NCI-H2196 (cell line): ENCODE measurements around the gene MAP3K5.
"Not testable (repeated sequence)": the region's sequence is repeated elsewhere in the genome, so short reads cannot be mapped to it uniquely, and the experiment has no call there.

Experiments
- DNase-seq: peaks from one replicate; lab custom pipeline; 2025; ENCODE audit not compliant: unreplicated experiment; lab: John Stamatoyannopoulos, UW

The MAP3K5 gene, protein sequence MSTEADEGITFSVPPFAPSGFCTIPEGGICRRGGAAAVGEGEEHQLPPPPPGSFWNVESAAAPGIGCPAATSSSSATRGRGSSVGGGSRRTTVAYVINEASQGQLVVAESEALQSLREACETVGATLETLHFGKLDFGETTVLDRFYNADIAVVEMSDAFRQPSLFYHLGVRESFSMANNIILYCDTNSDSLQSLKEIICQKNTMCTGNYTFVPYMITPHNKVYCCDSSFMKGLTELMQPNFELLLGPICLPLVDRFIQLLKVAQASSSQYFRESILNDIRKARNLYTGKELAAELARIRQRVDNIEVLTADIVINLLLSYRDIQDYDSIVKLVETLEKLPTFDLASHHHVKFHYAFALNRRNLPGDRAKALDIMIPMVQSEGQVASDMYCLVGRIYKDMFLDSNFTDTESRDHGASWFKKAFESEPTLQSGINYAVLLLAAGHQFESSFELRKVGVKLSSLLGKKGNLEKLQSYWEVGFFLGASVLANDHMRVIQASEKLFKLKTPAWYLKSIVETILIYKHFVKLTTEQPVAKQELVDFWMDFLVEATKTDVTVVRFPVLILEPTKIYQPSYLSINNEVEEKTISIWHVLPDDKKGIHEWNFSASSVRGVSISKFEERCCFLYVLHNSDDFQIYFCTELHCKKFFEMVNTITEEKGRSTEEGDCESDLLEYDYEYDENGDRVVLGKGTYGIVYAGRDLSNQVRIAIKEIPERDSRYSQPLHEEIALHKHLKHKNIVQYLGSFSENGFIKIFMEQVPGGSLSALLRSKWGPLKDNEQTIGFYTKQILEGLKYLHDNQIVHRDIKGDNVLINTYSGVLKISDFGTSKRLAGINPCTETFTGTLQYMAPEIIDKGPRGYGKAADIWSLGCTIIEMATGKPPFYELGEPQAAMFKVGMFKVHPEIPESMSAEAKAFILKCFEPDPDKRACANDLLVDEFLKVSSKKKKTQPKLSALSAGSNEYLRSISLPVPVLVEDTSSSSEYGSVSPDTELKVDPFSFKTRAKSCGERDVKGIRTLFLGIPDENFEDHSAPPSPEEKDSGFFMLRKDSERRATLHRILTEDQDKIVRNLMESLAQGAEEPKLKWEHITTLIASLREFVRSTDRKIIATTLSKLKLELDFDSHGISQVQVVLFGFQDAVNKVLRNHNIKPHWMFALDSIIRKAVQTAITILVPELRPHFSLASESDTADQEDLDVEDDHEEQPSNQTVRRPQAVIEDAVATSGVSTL (N-terminal part only)

DNA sequence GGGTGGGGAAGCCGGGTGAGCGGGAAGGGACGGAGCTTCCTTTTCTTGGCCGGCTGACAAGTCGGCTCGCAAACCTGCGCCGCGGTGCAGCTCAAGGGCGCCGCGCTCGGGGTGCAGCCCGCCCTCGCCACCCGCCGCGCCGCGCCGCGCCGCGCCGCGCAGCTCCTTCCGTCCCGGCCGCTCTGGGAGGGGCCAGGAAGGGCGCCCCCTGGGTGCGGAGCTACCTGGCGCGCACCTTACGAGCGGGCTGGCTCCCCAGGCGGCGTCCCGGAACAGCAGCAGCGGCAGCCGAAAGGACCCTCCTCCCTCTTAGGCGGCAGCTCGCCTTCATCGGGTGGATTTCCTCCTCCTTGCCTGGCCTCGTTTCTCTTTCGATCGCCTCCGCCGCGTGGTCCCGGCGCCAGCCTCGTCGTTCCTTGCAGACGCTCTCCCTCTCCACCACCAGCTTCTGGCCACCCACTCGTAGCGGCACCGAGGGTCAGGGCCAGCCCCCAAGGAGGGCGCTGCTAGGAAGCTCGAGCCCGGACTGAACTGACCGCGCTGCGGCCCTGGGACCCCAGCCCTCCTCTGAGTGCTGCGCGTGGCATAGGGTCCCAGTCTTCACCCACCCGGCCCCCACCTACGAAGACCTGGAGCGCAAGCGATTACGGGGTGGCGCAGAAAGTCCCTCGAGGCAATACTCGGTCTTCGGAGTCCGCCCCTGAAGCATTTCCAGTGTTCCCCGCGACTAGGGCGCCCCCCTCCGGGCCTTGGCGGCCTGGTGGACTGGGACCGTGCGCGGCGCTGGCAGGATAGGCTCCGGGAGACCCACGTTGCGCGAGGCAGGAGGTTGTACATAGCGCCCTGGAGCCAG is at the start of gene MAP3K5:
TSS of gene MAP3K5 (minus strand) at position 68 of the 853 bp plus-strand sequence. CDS start 320 bp downstream, outside the sequence.
- DNase-seq: peak; percentile 93

DNA sequence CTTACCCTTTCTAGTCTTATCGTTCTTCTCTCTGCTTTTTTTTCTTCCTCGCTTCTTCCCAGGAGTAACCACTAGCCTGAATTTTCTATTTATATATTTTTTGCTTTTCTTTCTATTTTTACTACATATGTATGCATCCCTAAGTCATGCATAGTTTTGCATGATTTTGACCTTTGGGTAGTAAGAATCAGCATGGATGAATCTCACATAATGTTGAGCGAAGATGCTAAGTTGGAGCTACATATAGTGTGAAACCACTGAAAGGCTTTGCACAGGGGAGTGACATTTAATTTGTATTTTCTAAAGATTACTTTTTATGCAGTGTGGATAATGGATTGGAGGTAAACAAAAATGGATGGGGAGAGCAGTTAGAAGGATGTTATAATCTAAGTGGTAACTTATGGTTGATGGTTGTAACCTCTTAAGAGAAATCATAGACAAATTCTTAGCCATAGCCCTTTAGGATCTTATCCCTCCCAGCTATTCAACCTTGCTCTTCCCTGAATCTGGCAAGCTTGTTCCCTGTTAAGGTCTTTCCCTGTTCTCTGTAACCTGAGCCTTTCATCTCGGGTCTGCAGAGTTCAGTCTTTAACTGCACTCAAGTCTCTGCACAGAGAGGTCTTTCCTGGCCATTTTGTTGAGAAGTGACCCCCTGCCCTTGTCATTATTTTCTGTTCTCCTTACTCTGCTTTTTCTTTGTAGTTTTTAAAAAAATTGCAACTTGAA is 48.2 kb upstream of the MAP3K5 start:
- DNase-seq: no peak

DNA sequence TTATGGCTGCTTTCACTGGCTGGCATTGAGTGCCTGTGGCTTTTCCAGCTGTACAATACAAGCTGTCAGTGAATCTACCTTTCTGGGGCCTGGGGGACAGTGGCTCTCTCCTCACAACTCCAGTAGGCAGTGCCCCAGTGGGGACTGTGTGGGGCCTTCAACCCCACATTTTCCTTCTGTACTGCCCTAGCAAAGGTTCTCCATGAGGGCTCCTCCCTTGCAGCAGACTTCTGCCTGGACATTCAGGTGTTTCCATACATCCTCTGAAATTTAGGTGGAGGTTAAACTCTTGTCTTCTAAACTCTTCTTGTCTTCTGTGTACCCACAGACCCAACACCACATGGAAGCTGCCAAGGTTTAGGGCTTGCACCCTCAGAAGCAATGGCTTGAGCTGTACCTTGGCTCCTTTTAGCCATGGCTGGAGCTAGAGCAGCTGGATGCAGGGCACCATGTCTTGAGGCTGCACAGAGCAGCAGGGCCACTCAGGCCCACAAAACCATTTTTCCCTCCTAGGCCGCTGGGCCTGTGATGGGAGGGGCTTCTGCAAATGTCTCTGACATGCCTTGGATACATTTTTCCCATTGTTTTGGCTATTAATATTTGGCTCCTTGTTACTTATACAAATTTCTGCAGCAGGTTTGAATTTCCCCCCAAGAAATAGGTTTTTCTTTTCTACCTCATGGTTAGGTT is 39.7 kb upstream of the MAP3K5 start:
- DNase-seq: no peak

DNA sequence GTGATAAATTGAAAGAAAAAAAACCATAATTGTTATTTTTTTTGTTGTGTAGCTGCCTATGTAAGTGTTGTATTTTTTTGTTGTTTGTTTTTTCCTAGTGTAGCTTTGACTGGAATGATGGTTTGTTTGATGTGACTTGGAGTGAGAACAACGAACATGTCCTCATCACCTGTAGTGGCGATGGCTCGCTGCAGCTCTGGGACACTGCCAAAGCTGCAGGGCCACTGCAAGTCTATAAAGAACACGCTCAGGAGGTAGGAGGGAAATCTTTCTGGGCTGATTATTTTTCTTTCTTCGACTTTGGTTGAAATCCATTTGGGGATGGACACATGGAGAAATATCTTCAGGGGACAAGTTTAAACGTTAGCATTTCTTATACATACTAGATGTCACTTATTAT is 33.9 kb upstream of the MAP3K5 start:
- no peak for DNase-seq

DNA sequence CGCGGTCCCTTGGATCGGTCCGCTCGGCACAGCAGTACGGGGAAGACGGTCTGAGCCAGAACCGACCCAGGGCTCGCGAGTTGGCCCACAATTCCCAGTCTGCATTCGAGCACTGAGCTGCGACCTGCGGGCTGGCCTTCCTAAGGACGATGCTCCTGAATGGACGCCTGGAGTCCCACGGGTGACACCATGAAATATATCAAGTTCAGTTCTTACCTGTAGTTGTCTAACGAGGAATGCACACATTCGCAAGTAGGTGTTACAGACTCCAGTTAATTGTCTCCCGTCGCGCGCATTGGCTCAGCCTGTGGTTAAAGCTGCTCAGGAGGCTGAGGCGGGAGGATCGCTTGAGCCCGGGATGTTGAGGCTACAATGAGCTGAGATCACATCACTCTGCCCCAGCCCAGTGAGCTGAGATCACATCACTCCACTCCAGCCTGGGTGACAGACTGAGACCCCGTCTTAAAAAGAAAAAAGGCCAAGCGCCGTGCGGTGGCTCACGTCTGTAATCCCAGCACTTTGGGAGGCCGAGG is 30.9 kb upstream of the MAP3K5 start:
- no peak for DNase-seq

DNA sequence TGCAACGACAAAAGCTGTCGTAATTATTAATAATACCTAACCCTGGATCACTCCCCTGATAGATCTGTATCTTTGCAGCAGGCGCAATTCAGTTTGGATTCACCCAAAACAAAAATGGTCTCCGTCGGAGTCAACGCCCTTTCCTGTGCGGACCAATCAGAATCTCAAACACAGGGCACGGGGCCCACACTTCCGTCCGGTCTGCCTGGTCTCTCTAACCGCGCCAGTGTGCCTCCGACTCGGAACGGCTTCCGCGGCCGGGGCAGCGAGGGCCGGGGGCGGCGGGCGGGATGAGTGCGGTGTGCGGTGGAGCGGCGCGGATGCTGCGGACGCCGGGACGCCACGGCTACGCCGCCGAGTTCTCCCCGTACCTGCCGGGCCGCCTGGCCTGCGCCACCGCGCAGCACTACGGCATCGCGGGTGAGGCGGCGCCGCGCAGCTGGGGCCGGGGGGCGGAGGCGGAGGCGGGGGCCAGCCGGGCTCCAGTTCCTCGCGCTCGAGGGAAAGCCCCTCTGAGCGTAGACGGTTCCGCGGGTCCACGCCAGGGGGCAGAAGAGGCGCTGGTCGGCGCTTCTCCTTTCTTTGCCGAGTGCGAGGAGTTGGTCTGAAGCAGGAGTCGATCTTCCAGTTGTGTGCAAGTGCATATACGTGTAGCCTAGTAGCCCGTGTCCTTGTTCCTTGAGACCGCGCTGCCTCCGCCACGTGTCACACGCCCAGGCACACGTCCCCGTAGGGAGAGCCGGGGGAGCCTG is 30.3 kb upstream of the MAP3K5 start, which contains the start of gene PEX7:
TSS of gene PEX7 (plus strand) at position 217 of the 752 bp plus-strand sequence. CDS start at position 291, 74 bp downstream.
- peak; percentile 88 for DNase-seq

DNA sequence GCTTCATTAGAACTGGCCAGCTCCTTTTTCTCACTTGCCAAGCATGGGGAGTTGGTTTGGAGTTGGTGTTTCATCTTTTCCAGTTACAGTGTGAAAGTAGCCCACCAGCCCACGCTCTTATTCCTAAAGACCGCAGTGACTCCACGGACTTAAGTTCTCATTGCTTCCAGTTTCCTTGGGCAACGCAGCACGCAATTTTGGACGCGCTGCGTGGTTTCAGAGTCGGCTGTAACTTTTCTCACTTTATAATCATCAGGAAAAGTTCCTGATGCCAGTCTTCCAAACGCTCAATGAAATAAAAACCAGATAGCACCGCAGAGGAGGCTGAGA is 29.7 kb upstream of the MAP3K5 start:
- DNase-seq: no peak

DNA sequence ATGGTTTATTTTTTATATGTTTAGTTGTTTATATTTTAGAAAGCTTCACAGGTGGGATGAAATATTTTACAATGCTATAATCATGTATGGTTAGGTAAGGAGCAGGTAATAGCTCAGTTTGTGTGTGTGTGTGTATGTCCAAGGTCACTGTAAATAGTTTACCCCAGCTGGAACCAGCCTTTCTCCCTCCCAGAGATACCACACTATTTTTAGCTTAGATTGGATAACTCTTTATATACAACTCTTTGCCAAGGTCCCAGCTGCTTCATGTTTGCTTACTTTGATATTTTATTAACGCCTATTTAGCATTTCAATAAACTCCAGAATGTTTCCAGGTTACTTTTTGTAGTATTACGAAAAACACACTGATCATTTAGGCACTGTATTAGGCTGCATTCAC is 28.3 kb upstream of the MAP3K5 start:
- DNase-seq: no peak

DNA sequence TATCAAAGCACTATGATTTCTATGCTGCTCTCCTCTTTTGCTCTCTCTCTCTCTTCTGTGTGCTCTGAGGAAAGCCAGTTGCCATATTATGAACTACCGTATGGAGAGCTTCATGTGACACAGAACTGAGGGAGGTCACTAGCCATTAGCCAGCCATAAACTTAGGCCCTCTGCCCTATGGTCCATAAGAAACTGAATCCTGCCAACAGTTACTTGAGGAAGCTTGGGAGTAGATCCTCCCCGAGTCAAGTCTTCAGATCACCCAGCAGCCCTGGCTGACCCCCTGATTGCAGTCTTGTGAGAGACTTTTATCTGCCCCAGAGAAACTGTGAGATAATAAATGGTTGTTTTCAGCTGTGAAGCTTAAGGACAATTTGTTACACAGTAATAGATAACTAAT is 24.4 kb upstream of the MAP3K5 start:
- no peak for DNase-seq

DNA sequence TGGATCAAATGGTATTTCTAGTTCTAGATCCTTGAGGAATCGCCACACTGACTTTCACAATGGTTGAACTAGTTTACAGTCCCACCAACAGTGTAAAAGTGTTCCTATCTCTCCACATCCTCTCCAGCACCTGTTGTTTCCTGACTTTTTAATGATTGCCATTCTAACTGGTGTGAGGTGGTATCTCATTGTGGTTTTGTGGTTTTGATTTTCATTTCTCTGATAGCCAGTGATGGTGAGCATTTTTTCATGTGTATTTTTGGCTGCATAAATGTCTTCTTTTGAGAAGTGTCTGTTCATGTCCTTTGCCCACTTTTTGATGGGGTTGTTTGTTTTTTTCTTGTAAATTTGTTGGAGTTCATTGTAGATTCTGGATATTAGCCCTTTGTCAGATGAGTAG is 23.3 kb upstream of the MAP3K5 start:
- DNase-seq: not testable (repeated sequence)

DNA sequence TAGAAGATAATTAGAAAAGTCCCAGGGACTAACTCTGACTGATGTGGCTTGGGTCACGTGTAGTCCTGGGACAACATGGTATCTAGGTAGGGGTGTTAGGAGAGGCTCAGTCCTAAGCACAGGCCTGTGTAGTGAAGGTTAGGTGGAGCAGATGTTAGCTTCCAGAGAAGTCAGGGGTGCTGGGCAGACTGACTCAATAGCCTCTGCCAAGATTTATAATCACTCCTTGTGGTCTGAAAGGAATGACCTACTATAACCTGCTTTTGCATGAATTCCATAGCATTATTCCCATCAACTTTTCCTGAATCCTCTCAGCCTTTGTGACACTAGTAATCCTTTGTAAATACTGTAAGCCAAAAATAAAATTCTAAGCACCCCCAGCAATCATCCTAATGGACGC is 19.9 kb upstream of the MAP3K5 start:
- no peak for DNase-seq

DNA sequence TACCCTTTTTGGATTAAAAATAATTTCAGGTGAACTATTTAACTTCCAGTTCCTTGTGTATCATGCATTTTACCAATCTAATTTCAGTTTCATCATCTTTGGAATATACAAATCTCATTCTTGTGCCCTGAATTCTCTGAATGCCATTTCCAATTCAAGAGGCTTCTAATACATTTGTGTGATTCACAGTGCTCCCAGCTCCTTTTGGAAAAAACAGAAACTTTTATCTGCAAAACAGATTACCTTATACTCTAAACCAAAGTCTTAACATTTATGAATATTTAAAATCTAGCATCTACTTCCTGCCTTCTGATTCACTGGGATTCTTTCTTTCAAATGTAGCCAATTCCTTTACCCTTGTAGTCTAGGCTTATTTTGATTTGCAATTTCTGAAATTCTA is 19.0 kb upstream of the MAP3K5 start:
- DNase-seq: no peak

DNA sequence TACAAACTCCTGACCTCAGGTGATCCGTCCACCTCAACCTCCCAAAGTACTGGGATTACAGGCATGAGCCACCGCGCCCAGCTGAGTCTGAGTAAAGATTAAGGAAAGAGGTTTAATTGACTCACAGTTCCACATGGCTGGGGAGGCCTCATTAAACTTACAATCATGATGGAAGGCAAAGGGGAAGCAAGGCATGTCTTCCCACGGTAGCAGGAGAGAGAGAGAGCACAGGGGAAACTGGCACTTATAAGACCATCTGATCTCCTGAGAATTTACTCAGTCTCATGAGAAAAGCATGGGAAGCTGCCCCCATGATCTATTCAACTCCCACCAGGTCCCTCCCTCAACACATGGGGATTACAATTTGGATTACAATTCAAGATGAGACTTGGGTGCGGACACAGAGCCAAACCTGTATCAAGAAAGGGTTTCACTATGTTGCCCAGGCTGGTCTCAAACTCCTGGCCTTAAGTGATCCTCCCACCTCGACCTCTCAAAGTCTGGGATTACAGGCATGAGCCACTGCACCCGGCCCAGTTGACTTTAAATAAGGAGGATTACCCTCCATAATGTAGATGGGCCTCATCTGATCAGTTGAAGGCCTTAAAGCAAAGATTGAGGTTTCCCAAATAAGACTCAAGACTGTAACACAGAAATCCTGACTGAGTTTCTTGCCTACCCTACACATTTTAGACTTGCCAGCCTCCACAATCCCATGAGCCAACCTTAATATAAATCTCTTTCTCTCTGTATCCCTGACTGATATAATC is 17.0 kb upstream of the MAP3K5 start:
- no peak for DNase-seq

DNA sequence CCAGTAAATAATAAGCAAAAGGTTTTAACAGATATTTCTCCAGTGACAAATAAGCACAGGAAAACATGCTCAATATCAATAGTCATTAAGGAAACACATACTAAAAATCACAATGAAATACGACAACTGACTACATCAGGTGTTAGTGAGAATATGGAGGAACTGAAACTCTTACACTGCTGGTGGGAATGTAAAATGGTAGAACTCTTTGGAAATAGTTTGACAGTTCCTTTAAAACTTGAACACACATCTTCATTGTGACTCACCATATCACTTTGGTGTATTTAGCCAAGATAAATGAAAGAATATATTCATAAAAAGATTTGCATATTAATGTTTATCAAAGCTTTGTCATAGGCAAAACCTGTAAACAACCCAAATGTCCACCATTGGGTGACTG is 11.3 kb upstream of the MAP3K5 start:
- no peak for DNase-seq

DNA sequence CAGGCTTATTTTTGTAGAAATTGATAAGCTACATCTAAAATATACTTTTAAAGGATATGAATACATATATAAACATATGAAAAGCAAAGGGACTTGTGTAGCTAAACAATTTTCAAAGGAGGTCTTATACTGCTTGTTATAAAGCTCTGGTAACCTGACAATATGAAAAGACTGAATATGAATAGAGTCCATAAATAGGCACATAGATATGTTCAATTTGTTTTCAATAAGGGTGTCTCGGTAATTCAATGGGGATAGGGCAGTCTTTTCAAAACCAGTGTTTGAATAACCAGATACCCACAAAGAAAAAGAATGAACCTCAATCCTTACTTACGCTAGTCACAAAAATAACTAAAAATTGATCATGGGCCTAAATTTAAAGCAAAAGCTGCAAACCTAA is 9.3 kb upstream of the MAP3K5 start:
- no peak for DNase-seq

DNA sequence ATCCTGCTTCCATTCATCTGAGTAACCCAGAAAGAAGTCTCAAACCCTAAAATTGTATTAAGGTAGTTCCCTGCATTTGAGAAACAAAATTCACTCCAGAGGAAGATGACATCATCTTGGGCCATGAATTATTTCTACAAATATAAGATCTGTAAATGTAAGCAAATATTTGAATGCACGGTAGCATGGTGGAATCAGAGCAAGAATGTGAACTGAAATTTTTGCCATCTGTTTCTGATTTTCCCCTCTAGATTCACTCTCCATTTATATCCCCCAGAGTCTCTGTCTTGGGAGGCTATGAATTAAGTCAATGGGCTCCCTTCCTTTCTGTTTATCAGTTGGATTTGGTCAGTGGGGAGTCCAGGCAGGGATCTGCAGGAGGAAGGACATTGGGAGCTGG is 5.8 kb upstream of the MAP3K5 start:
- no peak for DNase-seq

DNA sequence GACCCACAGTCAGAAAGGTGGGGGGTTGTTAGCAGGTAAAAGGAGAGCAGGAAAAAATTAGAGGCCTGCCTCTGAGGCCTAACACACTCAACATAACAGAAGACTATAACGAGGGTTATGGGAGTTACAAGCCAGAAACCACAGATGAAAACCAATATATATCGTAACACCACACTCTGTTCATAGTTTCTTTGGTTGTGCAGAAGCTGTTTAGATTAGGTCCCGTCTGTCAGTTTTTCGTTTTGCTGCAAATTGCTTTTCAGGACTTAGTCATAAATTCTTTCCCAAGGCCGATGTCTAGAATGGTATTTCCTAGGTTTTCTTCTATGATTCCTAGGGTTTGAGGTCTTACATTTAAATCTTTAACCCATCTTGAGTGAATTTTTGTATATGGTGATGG is 3.7 kb upstream of the MAP3K5 start:
- DNase-seq: no peak

DNA sequence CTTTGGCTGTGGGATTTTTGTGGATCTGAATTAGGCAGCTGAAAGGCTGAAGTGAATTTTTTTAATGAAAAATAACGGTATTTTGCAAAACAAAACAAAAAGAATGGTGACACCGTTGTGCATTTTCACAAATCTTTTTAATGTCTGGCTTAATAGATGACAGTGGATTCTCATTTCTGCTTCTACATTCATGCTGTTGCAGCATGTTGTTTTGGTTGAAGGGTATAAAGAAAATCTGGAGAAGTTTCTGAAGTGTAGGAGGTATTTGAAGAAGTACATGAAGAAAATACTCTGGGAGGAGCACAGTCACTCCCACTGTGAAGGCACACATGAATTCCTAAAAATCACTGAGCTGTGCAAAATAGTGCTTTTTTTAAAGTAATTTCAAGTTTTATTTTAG is 3.1 kb upstream of the MAP3K5 start:
- DNase-seq: no peak
